ENCODE data around the gene GGT6.

Gene GGT6

DNA sequence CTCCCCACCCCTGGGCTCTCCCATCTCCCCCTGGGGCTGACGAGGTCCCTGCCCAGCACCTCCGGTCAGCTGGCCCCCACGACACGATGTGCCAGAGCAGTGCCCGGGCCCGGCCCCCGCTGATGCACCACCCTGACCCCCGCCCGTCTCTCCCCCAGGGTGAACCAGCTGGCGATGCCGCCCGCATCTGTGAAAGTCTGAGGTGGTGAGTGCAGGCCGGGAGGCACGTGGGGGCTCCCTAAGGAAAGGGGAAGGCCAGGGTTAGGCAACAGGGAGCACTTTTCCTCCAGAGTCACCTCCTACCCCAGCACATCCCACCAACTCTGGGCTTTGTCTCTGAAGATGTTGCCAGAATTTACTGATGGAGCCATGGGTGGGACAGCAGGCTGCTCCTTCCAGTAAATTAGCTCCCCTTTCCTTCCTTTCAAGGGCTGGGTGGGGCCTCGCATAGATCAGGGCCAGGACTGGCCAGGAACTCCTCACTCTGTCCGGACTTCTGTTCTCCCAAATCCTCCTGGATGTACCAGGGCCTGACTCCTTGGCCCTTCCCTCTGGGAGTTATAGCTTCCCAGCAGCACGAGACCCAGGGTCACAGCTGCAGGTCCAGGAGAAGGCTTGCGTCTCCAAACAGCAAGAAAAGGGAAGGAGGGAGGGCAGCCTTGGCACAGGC is 23.5 kb downstream of the GGT6 start:
- DNase-seq, result no peak

DNA sequence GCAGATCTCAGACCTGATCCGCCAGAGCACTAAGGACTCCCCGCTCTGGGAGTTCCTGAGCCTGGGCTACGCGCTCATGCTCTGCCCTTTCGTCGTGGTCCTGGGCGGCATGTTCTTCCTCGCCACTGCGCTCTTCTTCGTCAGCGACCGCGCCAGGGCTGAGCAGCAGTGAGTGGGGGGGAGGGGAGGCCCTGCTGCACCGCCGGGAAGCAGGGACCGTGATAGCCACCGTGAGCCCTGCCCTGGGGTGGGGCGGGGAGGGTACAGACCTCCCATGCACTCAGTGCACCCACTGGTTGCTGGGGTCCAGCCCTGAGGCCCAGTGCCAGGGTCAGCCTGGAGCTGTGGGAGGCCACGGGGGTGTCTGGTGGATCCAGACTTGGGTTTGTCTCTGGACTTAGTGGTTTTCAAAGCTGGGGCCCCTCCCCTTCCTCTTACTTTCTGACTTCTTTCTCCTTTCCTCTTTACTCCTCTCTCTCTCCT is 24.1 kb downstream of the GGT6 start:
- no peak for DNase-seq

DNA sequence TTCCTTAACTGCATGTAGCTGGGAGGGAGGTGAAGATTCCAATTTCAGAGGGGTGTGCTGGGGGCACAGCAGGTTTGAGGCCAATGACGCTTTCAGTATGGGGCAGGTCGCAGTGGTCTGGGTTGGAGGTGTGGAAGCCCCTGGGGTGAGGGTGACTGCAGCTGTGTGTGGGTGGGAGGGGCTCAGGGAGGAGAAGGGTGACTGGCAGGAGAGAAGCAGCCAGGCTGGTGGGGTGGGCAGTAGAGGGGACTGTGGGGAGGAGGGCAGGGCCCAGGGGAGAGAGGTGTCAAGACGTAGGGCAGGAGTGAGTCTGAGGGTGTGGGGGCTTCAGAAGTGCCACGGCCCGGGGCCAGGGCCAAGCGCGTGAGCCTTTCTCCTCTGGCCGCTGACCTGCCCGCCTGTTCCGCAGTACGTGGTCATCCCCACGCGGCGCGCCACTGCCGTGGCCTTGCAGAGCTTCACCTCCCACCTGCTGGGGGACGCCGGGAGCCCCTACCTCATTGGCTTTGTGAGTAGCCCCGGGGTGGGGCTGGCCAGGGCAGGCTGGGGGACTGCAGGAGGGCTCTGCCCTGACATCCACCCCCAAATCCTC is 24.6 kb downstream of the GGT6 start:
- no peak for DNase-seq

DNA sequence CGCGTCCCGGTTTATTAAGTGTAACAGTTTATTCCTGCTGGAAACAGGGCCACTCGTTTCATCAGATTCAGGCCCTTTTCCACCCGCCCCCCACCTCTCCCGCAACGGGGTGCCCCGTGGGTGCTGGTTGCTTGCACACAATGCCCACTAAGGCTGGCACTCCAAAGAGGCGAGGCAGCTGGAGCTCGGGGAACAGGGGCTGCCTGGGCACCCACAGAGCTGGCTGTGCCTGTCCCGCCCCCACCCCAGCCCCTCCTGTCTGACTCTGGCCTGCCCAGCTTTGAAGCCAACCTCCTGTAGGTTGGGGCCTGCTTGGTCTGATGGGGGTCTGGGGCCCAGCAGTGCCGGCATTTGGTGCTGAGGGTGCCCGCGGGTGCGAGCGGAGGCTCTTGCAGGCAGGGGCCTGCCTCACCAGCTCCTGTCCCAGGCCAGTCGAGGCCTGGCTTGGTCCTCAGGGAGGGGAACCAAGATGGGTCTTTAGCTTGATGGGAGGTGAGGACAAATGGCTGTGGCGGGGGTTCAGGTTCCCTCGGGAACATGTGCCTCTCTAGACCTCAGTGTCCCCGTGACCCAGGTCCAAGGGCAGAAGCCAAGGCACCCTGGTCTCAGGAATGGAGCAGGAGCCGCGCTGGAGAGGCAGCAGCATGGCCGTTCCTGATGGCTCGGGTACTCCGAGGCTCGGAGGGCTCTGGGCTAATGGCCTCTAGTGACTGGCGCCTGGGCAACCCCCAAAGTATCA is 25.3 kb downstream of the GGT6 start:
- no peak for DNase-seq

DNA sequence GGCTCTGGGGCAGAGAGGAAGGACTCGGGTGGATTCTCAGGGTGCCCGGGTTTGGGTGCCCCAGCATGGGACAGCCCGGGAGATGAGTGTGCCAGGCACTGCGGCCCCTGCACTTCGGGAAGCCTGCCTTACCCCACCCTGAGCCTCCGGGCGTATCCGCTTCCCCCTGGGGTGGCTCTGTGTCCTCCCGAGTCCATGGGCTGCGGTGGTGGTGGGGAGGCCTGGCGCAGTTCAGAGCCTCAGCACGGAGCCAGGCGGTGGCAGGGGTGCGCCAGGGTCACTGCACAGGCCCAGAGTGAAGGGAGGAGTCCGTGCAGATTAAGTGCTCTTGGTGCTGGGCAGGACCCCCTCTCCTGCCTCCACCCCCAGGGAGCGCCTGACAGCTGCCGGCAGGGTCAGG is 25.9 kb downstream of the GGT6 start:
- no peak for DNase-seq

DNA sequence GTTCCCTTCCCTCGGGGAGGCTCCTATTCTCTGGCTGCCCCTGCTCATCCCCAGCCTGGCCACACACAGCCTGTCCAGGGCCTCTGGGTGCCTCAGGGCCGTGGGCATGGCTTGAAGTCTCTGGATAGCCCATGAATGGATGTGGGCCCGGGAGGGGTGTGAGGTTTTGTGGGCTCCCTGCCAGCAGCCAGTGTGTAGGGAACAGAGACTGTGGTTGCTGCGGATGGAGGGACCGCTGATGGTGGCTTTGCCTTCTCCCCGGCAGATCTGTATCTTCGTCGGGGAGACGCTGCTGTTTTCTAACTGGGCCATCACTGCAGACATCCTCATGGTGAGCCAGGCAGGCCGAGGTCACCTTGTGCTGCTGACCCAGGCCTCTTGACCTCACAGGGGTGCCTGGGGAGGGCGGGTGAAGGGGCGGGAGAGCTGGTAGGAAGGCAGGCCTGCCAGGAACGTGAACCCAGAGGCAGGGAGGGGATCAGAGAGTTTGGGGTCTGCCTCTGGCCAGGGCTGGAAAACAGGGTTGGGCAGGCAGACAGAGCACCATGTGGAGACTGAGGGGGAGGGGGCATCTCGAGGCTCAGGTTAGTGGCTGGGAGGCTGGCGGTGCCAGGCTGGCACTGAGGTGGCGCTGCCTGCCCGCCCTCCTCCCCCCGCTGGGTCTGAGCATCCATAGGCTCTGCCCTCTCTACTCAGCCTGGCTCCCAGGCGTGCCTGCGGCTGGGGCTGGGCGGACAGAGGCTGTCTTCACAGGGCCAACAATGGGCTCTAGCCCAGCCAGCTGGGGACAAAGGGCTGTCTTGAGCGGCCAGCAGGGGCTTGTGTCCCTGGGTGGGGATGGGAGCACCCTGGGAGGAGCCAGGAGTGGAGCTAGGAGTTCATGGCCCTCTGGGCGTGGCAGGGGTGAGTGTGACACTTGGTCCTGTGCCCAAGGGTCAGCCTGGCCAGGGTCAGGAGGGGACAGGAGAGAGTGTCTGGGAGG is 26.6 kb downstream of the GGT6 start:
- no peak for DNase-seq

DNA sequence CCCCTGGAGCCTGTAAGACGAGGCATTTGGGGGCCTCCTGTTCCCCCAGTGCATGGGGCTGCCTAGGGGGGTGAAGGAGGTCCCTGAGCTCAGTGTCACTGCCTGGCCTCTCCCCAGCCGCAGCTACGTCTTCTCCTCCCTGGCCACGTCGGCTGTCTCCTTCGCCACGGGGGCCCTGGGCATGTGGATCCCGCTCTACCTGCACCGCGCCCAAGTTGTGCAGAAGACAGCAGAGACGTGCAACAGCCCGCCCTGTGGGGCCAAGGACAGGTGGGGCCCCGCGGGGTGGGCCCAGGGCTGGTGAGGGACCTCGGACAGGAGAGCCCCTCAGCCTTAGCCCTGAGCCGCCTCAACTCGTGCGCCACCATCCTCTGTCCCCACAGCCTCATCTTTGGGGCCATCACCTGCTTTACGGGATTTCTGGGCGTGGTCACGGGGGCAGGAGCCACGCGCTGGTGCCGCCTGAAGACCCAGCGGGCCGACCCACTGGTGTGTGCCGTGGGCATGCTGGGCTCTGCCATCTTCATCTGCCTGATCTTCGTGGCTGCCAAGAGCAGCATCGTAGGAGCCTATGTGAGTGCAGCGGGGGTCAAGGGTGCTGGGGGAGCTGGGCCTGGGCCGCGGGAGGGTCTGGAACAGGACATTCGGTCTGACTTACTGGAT is 27.4 kb downstream of the GGT6 start:
- no peak for DNase-seq

DNA sequence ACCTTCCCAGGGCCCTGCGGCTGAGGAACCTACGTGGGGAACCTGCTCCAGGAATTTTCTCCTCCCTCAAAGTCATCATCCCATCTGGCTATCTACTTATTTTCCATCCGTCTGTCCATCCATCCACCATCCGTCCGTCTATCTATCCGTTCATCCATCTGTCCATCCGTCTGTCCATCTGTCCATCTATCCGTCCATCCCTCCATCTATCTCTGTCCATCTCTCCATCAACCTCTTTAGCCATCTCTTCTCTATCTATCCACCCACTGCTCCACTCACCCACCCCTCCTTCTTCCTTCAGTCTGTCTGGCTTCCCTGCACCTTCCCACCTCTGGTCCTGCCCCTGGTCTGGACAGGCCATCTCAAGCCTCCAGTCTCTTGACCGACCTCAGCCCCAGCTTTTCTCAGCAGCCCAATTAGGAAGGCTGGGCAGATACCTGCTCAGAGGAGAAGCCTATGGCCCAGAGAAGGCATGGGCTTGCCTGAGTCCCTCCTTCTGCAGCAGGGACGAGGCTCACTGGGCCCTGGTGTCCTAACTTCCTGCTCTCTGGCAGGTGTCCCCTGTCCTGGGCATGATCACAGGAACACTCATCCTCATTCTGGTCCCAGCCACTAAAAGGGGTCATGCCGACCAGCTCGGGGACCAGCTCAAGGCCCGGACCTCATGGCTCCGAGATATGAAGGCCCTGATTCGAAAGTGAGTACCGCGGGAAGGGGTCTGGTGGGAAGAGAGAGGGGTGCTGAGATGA is 28.2 kb downstream of the GGT6 start:
- no peak for DNase-seq

DNA sequence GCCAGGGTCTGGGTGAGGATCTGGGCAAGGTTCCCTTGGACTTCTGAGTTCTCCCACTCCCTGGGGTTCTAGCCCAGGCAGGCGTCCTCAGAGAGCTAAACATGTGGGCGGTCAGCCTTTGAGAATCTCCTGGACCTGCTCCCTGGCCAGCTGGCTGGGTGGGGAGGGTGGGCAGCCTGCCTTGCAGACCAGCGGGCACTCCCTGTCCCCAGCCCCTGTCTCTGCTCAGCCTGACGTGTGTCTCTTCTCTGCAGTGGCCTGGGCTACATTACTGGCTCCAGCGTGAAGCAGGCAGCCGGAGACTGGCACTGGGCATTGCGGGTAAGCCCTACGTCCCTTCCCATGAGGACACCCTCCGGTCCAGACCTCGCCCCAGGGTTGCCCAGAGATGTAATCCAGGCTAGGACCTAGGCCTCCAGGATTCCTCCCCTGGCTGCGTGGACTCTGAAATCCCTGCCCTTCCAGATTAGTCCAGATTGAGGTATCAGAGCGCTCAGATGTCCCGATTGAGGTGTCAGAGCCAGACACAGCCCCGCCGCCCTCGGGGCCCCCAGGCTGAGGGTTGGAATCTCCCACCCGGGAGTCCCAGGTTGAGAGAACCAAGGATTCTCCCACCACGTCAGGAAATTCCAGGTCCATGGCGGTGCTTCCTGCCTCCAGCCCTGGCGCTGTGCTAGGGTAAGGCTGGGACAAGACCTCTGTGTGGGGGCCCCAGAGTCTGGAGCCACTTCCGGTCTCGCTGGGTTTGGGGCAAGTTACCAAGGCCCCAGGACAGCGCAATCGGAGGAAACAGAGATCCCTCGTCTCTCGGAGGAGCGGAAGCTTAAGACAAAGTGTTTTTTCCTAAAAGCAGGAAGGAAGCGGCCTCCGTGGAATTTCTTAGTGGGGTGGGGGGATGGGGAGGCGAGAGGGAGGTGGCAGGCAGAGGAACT is 29.3 kb downstream of the GGT6 start:
- no peak for DNase-seq

DNA sequence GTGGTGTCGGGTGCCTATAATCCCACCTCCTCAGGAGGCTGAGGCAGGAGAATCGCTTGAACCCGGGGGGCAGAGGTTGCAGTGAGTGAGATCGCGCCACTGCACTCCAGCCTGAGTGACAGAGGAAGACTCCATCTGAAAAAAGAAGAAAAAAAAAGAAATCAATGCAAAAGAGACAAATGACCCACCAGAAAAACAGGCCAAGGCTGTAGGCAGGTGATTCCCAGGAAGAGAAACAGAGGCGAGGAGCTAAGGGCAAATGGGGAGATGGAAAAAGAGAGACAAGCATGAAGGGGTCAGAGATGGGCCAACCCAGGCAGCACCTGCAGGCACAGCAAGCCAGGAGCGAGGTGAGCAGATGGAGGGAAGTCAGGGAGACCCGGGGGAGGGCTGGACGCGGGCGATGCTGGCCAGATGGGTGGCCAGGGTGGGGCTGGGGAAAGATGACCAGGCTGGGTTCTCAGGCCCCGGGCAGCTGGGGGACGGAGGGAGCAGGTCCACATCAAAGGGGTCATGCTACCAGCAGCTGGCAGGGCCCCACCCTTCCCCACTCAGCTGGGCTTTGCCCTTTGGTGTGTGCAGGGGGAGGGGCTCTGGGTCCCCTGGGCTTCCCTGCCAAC is 30.7 kb downstream of the GGT6 start:
- DNase-seq, result no peak

DNA sequence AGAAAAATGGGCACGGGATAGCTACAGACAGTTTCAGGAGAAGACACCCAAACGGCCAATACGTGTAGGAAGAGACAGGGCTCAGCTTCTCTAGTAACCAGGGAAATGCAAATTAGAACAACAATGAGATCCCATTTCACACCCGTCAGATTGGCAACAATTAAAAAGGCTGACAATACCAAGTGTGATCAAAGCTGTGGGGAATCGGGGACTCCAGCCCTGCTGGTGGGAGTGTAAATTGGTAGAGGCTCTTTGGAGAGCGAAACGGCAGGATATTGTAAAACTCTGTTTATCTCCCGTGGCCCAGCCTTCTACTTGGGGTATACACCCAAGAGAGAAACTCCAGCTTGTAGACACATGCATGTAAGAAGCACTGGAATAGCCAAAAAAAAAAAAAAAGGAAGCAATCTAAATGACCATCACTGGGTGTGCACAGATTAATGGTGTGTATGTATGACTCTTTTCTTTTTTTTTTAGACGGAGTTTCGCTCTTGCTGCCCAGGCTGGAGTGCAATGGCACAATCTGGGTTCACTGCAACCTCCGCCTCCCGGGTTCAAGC is 32.7 kb downstream of the GGT6 start:
- DNase-seq, result no peak

DNA sequence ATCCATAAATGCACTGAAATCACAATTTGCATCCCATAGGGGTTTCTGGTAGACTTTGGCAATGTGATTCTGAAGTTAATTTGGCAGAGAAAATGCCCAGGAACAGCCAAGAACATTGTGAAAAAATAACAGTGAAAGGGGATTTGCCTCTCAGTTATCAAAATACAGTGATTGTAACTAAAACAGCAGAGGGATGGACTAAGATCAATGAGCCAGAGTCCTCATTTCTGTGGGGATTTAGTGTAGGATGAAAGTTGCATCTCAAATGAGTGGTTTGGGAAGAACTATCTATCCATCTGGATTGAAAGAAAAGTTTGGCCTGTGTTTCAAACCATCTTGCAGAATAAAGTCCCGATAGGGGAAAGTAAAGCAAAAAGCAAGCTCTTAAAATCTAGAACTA is 33.2 kb downstream of the GGT6 start:
- DNase-seq, result no peak

DNA sequence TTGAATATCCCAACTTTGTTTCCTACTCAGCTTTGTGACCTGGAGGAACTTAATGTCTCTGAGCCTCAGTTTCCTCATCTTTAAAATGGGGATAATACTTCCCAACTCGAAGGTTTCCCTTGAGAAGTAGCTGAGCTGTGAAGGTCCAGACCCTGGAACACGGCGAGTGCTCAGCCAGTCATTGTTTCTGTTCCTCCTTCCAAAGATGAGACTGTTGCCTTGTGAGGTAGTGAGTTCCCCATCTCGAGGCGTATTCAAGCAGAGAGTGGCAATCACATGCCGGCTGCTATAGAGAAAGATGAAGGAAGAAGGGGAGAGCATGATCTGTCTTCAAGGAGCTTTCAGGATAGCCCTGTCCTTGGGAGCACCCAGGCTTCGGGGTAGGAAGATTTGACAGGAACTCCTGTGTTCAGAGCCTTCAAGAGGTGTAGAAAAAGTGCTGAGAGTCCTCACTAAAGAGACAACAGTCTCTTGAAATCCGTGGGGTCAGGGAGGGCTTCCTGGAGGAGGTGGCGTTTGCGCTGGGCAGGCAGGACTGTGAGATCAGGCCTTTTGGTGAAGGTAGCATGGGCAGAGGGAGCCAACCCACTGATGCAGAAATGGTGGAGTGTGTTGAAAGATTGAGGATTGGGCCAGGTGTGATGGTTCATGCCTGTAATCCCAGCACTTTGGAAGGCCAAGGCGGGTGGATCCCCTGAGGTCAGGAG is 34.5 kb downstream of the GGT6 start:
- no peak for DNase-seq

DNA sequence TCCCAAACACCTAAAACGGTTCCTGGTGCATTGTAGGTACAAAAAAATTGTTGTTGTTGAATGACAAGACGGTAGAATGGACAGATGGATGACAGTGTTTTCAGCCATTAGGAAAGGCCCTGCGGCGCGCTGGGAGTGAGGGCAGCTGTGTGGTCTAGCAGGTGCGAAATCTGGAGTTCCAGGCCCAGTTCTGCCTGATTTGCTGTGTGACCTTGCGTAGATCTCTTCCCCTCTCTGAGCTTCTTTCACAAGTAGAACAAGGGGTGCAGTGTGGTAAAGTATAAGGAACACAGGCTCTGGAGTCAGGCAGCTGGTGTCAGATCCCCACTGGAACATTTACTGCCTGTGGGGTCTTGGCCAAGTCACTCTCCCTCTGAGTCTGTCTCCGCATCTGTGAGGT is 36.4 kb downstream of the GGT6 start:
- no peak for DNase-seq

DNA sequence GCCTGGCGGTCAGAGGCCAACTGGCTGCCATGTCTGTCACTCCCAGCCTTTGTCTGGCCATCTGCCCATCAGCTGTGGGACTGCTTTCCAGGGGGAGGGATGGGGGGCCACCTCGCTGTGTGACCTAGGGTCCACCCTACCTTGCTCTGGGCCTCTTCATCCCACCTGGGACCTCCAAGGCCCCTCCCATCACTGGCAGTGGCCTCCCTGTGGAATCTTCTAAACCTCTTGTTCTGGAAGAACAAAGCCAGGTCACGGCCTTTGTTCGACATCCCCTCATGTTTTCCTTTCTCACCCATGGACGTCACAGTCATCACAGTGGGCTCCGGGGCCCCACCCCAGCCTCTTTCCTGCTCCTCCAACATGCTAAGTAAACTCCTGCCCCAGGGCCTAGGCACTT is 37.7 kb downstream of the GGT6 start:
- DNase-seq, result no peak

DNA sequence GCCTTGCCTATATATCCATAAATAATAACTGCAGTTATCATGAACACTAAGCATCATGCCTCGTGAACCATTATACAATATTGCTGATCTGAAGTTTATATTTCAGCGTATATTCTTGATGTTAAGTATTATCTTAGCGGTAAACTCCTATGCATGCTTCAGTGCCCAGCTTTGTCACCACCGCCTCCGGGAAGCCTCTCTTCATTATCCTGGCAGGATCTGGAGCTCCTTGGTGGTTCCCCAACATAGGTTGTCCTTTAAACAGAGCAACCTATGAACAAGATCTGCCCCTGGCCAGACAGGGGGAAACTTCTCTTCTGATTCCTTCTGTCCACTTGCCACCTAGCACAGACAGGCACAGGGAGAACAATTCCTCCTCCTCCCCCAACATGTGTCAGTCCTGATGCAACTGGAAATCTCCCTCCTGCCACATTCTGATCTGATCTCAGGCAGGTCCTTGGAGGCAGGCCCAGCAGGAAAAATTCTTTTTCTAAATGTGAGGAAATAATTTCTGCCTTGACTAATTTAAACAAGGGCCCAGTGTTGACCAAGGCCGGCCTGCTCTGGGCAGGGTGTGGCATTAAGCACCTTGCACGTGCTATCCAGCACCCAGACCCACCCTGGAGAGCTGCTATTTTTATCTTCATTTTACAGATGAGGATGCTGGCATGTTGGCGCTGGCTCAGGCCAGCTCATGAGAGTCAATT is 39.3 kb downstream of the GGT6 start:
- DNase-seq, result no peak

DNA sequence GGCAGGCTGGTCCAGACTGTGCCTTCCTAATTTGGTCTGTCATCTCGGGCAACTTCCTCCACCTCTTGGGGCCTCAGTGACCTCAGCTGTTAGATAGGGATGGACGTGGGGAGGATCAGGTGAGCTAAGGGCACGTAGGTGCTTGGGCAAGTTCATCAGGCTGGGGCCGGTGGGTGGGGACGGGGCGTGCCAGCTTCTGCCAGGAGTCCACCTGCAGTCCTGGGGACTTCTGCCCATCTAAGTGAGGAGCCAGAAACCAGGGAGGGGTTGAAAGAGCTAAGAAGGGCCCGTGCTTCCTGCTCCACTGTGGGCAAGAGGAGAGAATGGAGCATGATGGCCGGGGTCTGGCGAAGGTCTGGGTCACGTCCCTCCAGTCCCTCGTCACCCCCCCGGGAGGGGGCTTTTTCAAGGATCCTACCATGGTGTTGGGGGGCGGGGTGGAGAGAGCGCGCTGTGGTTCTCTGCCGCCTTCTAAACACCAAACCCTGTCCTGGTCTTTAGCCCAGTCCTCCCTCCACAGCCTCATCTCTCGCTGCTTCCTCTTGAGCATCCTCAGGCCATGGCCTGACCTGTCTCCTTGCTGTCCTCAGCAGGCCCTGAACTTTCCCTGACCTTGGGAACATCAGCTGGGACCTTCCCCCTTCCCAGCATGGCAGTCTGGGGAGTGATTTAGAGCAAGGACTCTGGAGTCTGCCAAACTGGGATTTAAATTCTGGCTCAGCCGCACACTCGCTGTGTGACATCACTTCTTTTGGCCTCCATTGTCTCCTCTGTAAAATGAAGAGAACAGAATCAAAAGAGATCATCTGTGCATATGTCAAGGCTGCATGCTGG is 40.1 kb downstream of the GGT6 start:
- DNase-seq, result no peak
